ENCODE results near the gene RHOU. TPM values are rescaled to one million over a fixed set of nuclear protein-coding genes. Genes with fewer than 3 reads are reported as not detected.

Gene RHOU
- total and polyA plus RNA-seq, 10 of the 15 experiments (the other 5 are each of a cell fraction or from before 2014, with no cell fraction given) = not detected

DNA sequence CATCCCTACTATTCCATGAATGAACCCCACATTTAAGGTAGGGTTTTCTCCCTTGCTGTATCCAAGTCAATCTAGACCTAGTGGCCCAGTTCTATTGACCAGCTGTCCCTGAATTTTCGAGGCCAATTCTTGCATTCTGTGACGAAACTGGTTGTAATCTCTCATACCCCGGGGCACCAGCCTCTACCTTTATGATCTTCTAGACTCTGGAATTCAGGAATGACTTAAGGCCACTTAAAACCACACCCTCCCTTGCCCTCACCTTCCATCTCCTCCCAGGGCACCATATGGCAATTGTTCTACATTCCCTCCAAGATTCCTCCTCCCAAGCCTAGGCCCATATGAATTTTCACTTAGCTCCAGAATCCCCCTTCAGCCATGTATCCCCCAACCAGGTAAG lies 48.9 kb downstream of the RHOU start:
- no peaks in the 10 kb centered on the region for H3K36me3 ChIP-seq (ENCODE audit: control insufficient read depth in 2 of 2, insufficient read depth in 2 of 2, low read length in 1 of 2)
- H3K4me3 ChIP-seq = no peak overlapping the region
- BruUV-seq (replicated peaks) = no TSS peak
- no peak for ATAC-seq
- H4K20me1 ChIP-seq (ENCODE audit: control insufficient read depth, insufficient read depth) = no peaks in the 10 kb centered on the region
- TF ChIP-seq SREBF2 (IDR thresholded peaks at IDR 0.05; ENCODE audit: low read length) (no peak), ETV6 (conservative IDR thresholded peaks at IDR 0.05 in 1 of 2, IDR thresholded peaks at IDR 0.05 in 1 of 2; ENCODE audit: borderline replicate concordance in 1 of 2, low read depth in 1 of 2) (no peak), HDAC6 (IDR thresholded peaks at IDR 0.05; ENCODE audit: unreplicated experiment) (no peak), TCF12 (IDR thresholded peaks at IDR 0.05; ENCODE audit: low read depth, low read length) (no peak), SRF (IDR thresholded peaks at IDR 0.05; ENCODE audit: low read depth in 2 of 2, low read length in 2 of 2) (no peak), BRCA1 (IDR thresholded peaks at IDR 0.05; ENCODE audit: low read depth, low read length) (no peak), TCF7 (IDR thresholded peaks at IDR 0.05; ENCODE audit: borderline replicate concordance) (no peak), KDM1A (IDR thresholded peaks at IDR 0.05; ENCODE audit: borderline replicate concordance) (no peak), MXI1 (IDR thresholded peaks at IDR 0.05; ENCODE audit: low read depth, low read length) (no peak)
- TF ChIP-seq, protein P1, sequence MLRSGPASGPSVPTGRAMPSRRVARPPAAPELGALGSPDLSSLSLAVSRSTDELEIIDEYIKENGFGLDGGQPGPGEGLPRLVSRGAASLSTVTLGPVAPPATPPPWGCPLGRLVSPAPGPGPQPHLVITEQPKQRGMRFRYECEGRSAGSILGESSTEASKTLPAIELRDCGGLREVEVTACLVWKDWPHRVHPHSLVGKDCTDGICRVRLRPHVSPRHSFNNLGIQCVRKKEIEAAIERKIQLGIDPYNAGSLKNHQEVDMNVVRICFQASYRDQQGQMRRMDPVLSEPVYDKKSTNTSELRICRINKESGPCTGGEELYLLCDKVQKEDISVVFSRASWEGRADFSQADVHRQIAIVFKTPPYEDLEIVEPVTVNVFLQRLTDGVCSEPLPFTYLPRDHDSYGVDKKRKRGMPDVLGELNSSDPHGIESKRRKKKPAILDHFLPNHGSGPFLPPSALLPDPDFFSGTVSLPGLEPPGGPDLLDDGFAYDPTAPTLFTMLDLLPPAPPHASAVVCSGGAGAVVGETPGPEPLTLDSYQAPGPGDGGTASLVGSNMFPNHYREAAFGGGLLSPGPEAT (IDR thresholded peaks at IDR 0.05; ENCODE audit: low read depth) = no peak
- no peak for DNase-seq (ENCODE audit: low read depth, low spot score)
- in situ Hi-C loops (cut with MboI) = no loop called here
- FAIRE-seq = no peak
- no peak overlapping the region for H3K9ac ChIP-seq (ENCODE audit: control insufficient read depth, insufficient read depth, low read length)
- CTCF ChIA-PET = no interaction called here
- H3K4me2 ChIP-seq (ENCODE audit: control insufficient read depth, insufficient read depth) = no peak overlapping the region
- no peaks in the 10 kb centered on the region for H3K9me3 ChIP-seq (replicated peaks; ENCODE audit: control insufficient read depth, insufficient read depth, low read length)
- POLR2A ChIA-PET = no interaction called here
- no peak overlapping the region for H3K27ac ChIP-seq (ENCODE audit: control insufficient read depth, insufficient read depth)
- intact Hi-C loops (cut with micrococcal nuclease; ENCODE audit: unreplicated experiment) = no loop called here
- no peaks in the 10 kb centered on the region for H3K4me1 ChIP-seq (ENCODE audit: control insufficient read depth, insufficient read depth, low read length)
- SMC1A ChIA-PET (ENCODE audit: uncharacterized antibody, unreplicated experiment) = no interaction called here
- WGBS (ENCODE audit: insufficient coverage, insufficient replicate concordance, low lambda C conversion rate, missing lambda C conversion rate) = 2% methylated on average over 3 of the region's 3 CpGs
- no peaks in the 10 kb centered on the region for H3K79me2 ChIP-seq (ENCODE audit: control insufficient read depth, insufficient read depth, low read length)
- no peak overlapping the region for H2AFZ ChIP-seq (ENCODE audit: control insufficient read depth, low read depth, low read length)
- RAD21 ChIA-PET (ENCODE audit: unreplicated experiment) = no interaction called here
- peaks cover 0 to 1% of the 10 kb centered on the region in 2 experiments; a peak in 1 of 4 replicates for H3K27me3 ChIP-seq (replicated peaks in 1 of 2; ENCODE audit: control insufficient read depth in 2 of 2, insufficient read depth in 2 of 2, low read length in 1 of 2)

Data from GM12878 (cell line).